ENCODE measurements around the gene RND3.

Gene RND3

GRCh38 chr2:150445398-150445797, 42.1 kb downstream of the RND3 start:
- in situ Hi-C loops (cut with HindIII; ENCODE audit: low sequenced_read_pairs): no loop called here

DNA sequence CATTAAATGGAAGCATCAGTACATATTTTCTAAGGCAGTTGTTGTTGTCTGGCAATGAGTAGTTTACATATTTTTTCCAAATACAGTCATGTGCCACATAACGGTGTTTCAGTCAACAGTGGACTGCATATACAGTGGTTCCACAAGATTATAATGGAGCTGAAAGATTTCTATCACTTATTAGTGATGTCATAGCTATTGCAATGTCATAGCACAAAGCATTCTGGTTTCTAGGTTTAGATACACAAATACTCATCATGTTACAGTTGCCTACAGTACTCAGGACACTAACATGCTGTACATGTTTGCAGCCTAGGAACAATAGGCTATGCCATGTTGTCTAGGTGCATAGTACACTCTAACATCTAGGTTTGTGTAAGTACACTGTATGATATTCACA, 45.0 kb downstream of the RND3 start:
- in situ Hi-C loops (cut with HindIII; ENCODE audit: low sequenced_read_pairs): no loop called here

- in situ Hi-C loops (cut with HindIII; ENCODE audit: low sequenced_read_pairs): no loop called here
These were observed 45.7 kb downstream of the RND3 start for GRCh38 chr2:150441784-150442183.

GRCh38 chr2:150441226-150441625, 46.2 kb downstream of the RND3 start:
- in situ Hi-C loops (cut with HindIII; ENCODE audit: low sequenced_read_pairs): no loop called here

- in situ Hi-C loops (cut with HindIII; ENCODE audit: low sequenced_read_pairs): no loop called here
These were observed 48.8 kb downstream of the RND3 start for GRCh38 chr2:150438654-150439053.

- in situ Hi-C loops (cut with HindIII; ENCODE audit: low sequenced_read_pairs): no loop called here
These were observed 49.4 kb downstream of the RND3 start for GRCh38 chr2:150438041-150438440.

GRCh38 chr2:150432312-150432625, 55.2 kb downstream of the RND3 start:
- in situ Hi-C loops (cut with HindIII; ENCODE audit: low sequenced_read_pairs): no loop called here

DNA sequence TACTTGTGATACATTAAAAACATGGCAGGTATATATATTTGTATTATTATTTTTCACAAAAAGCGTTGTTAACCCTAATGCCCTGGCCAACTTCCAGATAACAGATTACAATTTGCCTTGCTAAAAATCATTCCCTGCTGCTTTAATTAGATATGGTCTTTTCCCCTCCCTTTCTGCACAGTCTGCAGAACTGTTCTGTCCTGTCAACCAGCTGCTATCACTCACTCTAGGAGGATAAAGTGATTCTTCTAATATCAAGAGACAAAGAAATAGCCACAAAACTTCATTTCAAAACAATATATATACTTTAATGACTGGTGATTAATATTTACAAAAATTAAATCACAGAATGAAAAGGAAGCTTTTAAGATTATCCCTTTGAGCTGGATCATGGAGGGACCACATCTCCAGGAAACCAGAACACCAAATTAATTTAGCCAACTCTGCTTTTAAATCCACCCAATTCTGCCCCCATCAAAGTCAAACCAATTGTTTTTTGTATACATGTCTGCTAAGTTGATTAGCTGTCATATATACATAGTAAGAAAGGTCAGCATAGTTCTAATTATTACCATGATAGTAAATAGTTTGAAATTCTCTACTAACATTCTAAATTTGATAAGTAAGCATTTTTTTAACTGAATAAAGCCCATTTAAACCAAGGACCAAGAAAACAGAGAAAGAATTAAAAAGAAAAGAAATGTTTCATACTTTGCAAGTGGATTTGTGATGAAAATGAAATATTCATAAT, 55.7 kb downstream of the RND3 start:
- in situ Hi-C loops (cut with HindIII; ENCODE audit: low sequenced_read_pairs): no loop called here

DNA sequence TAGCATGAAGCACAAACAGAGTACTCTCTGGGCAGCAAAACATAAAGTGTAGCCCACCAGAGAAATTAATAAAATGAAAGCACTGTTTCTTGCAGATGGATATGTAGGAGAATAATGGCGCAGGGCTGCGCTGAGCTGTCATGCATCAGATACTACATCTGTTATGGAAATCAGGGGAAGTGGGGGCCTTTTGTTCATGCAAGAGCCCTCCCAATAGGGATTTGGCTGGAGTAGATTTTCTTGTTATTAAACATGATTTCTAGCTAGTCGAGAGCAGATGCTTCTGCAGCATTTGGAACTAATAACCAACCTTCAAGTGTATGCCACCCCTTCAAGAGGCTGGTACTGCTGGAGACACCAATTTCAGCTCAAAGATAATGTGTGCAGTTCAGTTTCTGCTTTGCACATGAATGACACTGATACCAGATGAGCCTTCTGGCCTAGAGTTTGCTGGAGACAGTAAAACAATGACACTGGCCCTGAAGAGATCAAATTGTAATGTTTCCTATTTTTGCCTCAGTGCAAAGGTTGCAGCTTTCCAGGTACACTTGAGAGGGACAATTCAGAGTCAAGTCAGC, 58.0 kb downstream of the RND3 start:
- in situ Hi-C loops (cut with HindIII; ENCODE audit: low sequenced_read_pairs): no loop called here

GRCh38 chr2:150428641-150429040, 58.8 kb downstream of the RND3 start:
- in situ Hi-C loops (cut with HindIII; ENCODE audit: low sequenced_read_pairs): no loop called here

DNA sequence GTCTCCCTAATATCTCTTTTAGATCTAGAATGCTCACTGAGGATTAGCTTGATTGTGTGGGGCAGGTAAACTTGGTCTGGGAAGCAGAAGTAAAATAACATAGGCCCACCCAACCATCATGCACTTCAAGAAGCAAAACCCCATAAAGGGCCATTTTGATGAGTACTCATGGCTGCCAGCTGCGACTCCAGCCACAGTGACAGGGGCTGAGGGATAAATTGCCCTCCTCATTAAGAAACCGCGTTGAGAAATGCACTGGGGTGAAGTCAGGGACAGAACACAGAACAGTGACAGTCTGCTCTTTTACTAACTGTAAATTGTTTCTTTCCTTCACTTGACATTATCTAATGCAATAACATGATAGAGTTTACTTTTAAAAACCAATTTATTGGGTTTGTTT, 60.2 kb downstream of the RND3 start:
- in situ Hi-C loops (cut with HindIII; ENCODE audit: low sequenced_read_pairs): no loop called here

- in situ Hi-C loops (cut with HindIII; ENCODE audit: low sequenced_read_pairs): no loop called here
These were observed 60.7 kb downstream of the RND3 start for GRCh38 chr2:150426724-150427123.

DNA sequence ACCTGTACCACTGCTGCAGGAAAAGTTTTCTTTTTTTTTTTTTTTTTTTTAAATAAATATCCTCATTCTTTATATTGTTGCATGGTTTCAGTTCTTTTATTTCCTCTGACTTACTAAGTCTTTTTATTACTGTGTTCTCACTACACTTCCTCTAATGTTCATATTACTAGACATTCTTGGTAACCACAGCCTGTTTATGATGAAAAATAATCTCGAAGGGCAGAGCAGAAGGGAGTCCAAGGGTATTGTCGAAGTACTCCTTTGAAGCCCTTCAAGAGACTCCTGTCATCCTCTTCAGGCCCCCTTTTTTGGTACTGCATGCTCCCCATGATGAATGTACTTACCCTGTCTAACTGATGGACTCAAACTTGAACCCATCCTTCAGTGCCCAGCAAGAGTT, 61.2 kb downstream of the RND3 start:
- in situ Hi-C loops (cut with HindIII; ENCODE audit: low sequenced_read_pairs): no loop called here

DNA sequence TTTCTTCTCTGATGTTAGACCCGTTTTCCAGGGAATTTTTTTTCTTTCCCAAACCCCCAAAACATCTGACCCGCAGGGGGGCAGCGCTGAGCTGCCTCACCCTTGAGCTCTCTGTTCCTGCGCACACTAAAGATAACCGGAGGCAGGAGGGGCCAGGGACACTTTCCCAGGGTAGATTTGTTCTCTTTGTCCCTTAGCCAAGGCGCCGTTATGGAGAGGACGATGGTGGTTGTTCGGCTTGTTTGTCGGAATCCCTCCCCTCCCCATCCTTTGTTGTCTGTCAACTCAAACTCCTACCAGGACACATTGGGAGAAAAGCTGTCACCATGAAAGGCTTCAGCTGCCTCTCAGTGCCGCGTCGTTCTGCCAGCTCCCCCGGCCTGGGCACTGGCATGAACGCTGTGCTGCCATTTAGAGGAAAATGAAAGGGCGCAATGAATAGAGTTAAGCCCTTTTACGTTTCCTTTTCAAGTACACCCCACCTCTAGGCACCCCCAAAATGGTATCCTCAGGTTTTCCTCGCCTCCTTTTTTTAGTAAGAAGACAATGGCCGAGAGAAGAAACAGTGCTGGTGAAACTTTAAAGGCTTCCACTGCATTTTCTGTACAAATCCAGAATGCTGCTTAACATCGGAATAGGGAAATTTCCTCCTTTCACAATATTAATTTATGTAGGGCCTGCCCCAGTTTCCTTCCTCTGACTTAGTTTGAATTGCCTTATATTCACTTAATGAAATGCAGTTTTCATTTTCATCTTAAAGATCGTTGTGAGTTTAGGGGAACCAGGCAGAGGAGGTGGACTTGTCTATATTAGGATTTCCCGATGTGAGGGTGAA, 62.1 kb downstream of the RND3 start:
- in situ Hi-C loops (cut with HindIII; ENCODE audit: low sequenced_read_pairs): no loop called here

DNA sequence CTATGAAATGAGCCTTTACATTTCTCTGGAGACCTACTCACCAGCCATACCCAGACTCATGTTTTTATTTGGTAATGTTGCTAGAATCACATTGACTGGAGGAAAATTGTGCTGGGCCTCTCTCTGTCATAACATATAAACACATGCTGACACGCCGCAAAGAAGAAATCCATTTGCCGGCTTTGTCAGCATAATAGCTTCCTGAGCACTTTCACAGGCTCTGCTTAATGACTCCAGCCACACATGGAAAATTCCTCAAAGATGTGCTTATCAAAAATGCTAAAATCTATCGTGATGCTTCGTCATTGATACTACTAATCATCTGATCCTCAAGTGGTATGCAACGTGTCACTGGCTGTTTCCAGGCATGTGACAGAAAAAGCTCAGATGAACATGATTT, 63.1 kb downstream of the RND3 start:
- in situ Hi-C loops (cut with HindIII; ENCODE audit: low sequenced_read_pairs): no loop called here

DNA sequence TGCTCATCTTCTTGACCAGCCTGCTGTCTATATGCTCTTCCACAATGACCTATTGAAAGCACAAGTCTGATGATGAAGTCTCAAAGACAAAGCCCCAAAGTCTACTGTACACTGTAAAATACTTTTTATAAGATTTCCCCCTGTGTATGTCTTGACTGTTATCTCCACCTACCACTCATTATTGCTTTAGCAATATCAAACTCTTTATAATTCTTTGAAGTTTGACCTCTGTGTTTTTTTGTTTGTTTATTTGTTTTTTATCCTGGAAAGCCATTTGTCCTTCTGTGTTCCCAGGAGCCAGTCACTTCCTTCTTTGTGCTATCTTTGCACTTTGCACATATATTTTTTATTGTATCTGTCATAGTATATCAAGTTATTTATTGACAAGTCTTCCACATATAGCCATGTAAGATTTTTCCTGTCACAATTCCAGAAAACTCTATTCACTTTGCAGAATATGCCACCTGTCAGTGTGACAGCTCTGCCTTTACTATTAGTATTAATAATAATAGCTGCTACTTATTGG, 66.3 kb downstream of the RND3 start:
- in situ Hi-C loops (cut with HindIII; ENCODE audit: low sequenced_read_pairs): no loop called here

GRCh38 chr2:150418916-150419315, 68.6 kb downstream of the RND3 start:
- in situ Hi-C loops (cut with HindIII; ENCODE audit: low sequenced_read_pairs): no loop called here

Data from DLD1 (cell line).